Measurements from ENCODE around the gene HOXD12.

Gene HOXD12

GRCh38 chr2:176121190-176122051 lies 21.8 kb downstream of the HOXD12 start:
- peaks cover 98% of the 10 kb centered on the region for H3K27me3 ChIP-seq (replicated peaks)
- no peak overlapping the region for H3K4me3 ChIP-seq (ENCODE audit: low read depth, low read length)
- no peak for TF ChIP-seq CTCF (IDR thresholded peaks at IDR 0.05; ENCODE audit: low read depth, low read length, missing control alignments)
- in situ Hi-C loops (cut with HindIII; ENCODE audit: low pct_ligation_motif_present, low sequenced_read_pairs): no loop called here
- no peaks in the 10 kb centered on the region for H3K36me3 ChIP-seq (replicated peaks)
- no peak for DNase-seq
- H3K27ac ChIP-seq: no peak overlapping the region

GRCh38 chr2:176122052-176122682 lies 22.6 kb downstream of the HOXD12 start:
- Histone ChIP-seq H3K36me3 (replicated peaks) (no peaks in the 10 kb centered on the region), H3K27me3 (replicated peaks) (peaks cover 93% of the 10 kb centered on the region), H3K4me3 (ENCODE audit: low read depth, low read length) (no peak overlapping the region), H3K27ac (no peak overlapping the region)
- TF ChIP-seq CTCF (IDR thresholded peaks at IDR 0.05; ENCODE audit: low read depth, low read length, missing control alignments): no peak
- DNase-seq: no peak
- in situ Hi-C loops (cut with HindIII; ENCODE audit: low pct_ligation_motif_present, low sequenced_read_pairs): no loop called here

GRCh38 chr2:176122683-176123410 lies 23.3 kb downstream of the HOXD12 start, which contains the start of gene HOXD9:
HOXD9 (plus strand) TSS chr2:176122719; CDS start chr2:176122769, 50 bp downstream.
- TF ChIP-seq CTCF (IDR thresholded peaks at IDR 0.05; ENCODE audit: low read depth, low read length, missing control alignments): no peak
- no peak for DNase-seq
- H3K27ac ChIP-seq: no peak within 1 kb of the TSS
- peaks cover 92% of the 10 kb centered on the region for H3K27me3 ChIP-seq (replicated peaks)
- in situ Hi-C loops (cut with HindIII; ENCODE audit: low pct_ligation_motif_present, low sequenced_read_pairs): no loop called here
- H3K36me3 ChIP-seq (replicated peaks): no peaks in the 10 kb centered on the region
- H3K4me3 ChIP-seq (ENCODE audit: low read depth, low read length): no peak within 1 kb of the TSS

- in situ Hi-C loops (cut with HindIII; ENCODE audit: low pct_ligation_motif_present, low sequenced_read_pairs): no loop called here
- no peak overlapping the region for H3K27ac ChIP-seq
- no peak for TF ChIP-seq CTCF (IDR thresholded peaks at IDR 0.05; ENCODE audit: low read depth, low read length, missing control alignments)
- no peaks in the 10 kb centered on the region for H3K36me3 ChIP-seq (replicated peaks)
- DNase-seq: no peak
- H3K27me3 ChIP-seq (replicated peaks): peaks cover 92% of the 10 kb centered on the region
- H3K4me3 ChIP-seq (ENCODE audit: low read depth, low read length): no peak overlapping the region
Measured at GRCh38 chr2:176123411-176124109, 24.0 kb downstream of the HOXD12 start.

GRCh38 chr2:176124110-176124946 lies 24.7 kb downstream of the HOXD12 start:
- H3K27me3 ChIP-seq (replicated peaks): peaks cover 94% of the 10 kb centered on the region
- H3K36me3 ChIP-seq (replicated peaks): no peaks in the 10 kb centered on the region
- in situ Hi-C loops (cut with HindIII; ENCODE audit: low pct_ligation_motif_present, low sequenced_read_pairs): no loop called here
- H3K27ac ChIP-seq: no peak overlapping the region
- no peak overlapping the region for H3K4me3 ChIP-seq (ENCODE audit: low read depth, low read length)
- no peak for TF ChIP-seq CTCF (IDR thresholded peaks at IDR 0.05; ENCODE audit: low read depth, low read length, missing control alignments)
- no peak for DNase-seq
